GM23338 (cell line): ENCODE measurements around the gene DNM1L.

Experiments used
- CTCF ChIP-seq, 2 experiments: fragments of 200-600 bp in 1 of 2; sonication (generic) in 1 of 2; conservative IDR thresholded peaks; 2 replicates each; pipeline versions ENCODE4 v1.5.1 to v1.6.1; 2016 to 2017; ENCODE audit warnings: antibody characterized with exemption in 2 of 2, low read depth in 2 of 2, mild to moderate bottlenecking in 2 of 2, moderate library complexity in 1 of 2
- ETS1 ChIP-seq: IDR thresholded peaks from 2 replicates; pipeline ENCODE4 v1.6.1; 2016; ENCODE audit warnings: antibody characterized with exemption
- EZH2 ChIP-seq: fragments of 200-600 bp; sonication (generic); IDR thresholded peaks from one replicate; pipeline ENCODE4 v1.8.0; 2017; ENCODE audit warnings: antibody characterized with exemption, mild to moderate bottlenecking, low read depth; ENCODE audit not compliant: unreplicated experiment
- EZH2phosphoT487 ChIP-seq: fragments of 200-600 bp; sonication (generic); IDR thresholded peaks from one replicate; pipeline ENCODE4 v1.8.1; 2018; ENCODE audit warnings: antibody characterized with exemption; ENCODE audit not compliant: unreplicated experiment
- POLR2AphosphoS5 ChIP-seq: IDR thresholded peaks from 2 replicates; pipeline ENCODE4 v1.6.1; 2016; ENCODE audit warnings: antibody characterized with exemption, low read depth

GRCh38 chr12:32680787-32681186 is 1.7 kb downstream of the DNM1L start:
- TF ChIP-seq POLR2AphosphoS5 (no peak), CTCF (conservative IDR thresholded peaks at IDR 0.05; ENCODE audit: low read depth in 2 of 2) (no peak), ETS1 (no peak), EZH2 (no peak), EZH2phosphoT487 (no peak)
